ENCODE results near the gene MSX2. TPM values are rescaled to one million over a fixed set of nuclear protein-coding genes. Genes with fewer than 3 reads are reported as not detected.

MSX2 gene
- total and polyA plus RNA-seq, 2 donors (not counting 1 experiment from before 2014, with no cell fraction given), result not detected

GRCh38 chr5:174764309-174764708 lies 39.9 kb downstream of the MSX2 start:
- ATAC-seq (ENCODE audit: low read depth) (no peak), DNase-seq (no peak)
- Histone ChIP-seq H3K9ac (ENCODE audit: low read length) (no peak overlapping the region), H4K20me1 (ENCODE audit: control insufficient read depth, insufficient read depth, low read length, poor library complexity, severe bottlenecking) (no peaks in the 10 kb centered on the region), H3K9me3 (ENCODE audit: control extremely low read depth in 1 of 3, control insufficient read depth in 2 of 3, insufficient read depth in 1 of 3, low read length in 2 of 3) (peaks cover 0 to 14% (median 0%) of the 10 kb centered on the region in 3 donors), H2AFZ (ENCODE audit: insufficient read depth, low read depth, low read length, poor library complexity, severe bottlenecking) (no peak overlapping the region), H3K4me1 (ENCODE audit: control insufficient read depth in 2 of 2, insufficient read depth in 2 of 2, low read length in 2 of 2) (no peaks in the 10 kb centered on the region), H3K4me3 (ENCODE audit: control extremely low read depth in 1 of 5, extremely low read depth in 1 of 5, insufficient read depth in 1 of 5, low read depth in 2 of 5, low read length in 4 of 5) (no peak overlapping the region), H3K27me3 (replicated peaks in 1 of 4; ENCODE audit: control extremely low read depth in 1 of 4, control insufficient read depth in 3 of 4, insufficient read depth in 4 of 4, low read length in 3 of 4) (no peaks in the 10 kb centered on the region), H3K4me2 (replicated peaks; ENCODE audit: low read depth, low read length, poor library complexity, severe bottlenecking) (no peak overlapping the region), H3K27ac (ENCODE audit: low read length in 2 of 2) (no peak overlapping the region), H3K36me3 (replicated peaks in 1 of 2; ENCODE audit: control extremely low read depth in 1 of 2, control insufficient read depth in 1 of 2, extremely low read depth in 1 of 2, insufficient read depth in 2 of 2, low read length in 1 of 2) (no peaks in the 10 kb centered on the region), H3K79me2 (ENCODE audit: control insufficient read depth, insufficient read depth, low read length) (no peaks in the 10 kb centered on the region)
- Mint-ChIP-seq H3K4me3 (no peak overlapping the region), H3K27ac (no peak overlapping the region), H3K27me3 (no peaks in the 10 kb centered on the region), H3K4me1 (no peaks in the 10 kb centered on the region), H3K9me3 (ENCODE audit: insufficient read depth) (no peaks in the 10 kb centered on the region)
- intact Hi-C loops (cut with micrococcal nuclease), result no loop called here
- ChIA-PET CTCF (no interaction called here), POLR2A (no interaction called here)
- TF ChIP-seq EZH2 (IDR thresholded peaks at IDR 0.05; ENCODE audit: borderline replicate concordance, insufficient read depth, low read depth, low read length, poor library complexity, severe bottlenecking) (no peak), CTCF (IDR thresholded peaks at IDR 0.05) (no peak)
- 87% methylated on average over 7 of the region's 10 CpGs for WGBS (ENCODE audit: insufficient coverage)

- Histone ChIP-seq H3K27ac (ENCODE audit: low read length in 2 of 2) (no peak overlapping the region), H2AFZ (ENCODE audit: insufficient read depth, low read depth, low read length, poor library complexity, severe bottlenecking) (no peak overlapping the region), H3K9me3 (ENCODE audit: control extremely low read depth in 1 of 3, control insufficient read depth in 2 of 3, insufficient read depth in 1 of 3, low read length in 2 of 3) (peaks cover 0 to 14% (median 0%) of the 10 kb centered on the region in 3 donors), H3K9ac (ENCODE audit: low read length) (no peak overlapping the region), H3K4me2 (replicated peaks; ENCODE audit: low read depth, low read length, poor library complexity, severe bottlenecking) (no peak overlapping the region), H3K4me1 (ENCODE audit: control insufficient read depth in 2 of 2, insufficient read depth in 2 of 2, low read length in 2 of 2) (no peaks in the 10 kb centered on the region), H3K27me3 (replicated peaks in 1 of 4; ENCODE audit: control extremely low read depth in 1 of 4, control insufficient read depth in 3 of 4, insufficient read depth in 4 of 4, low read length in 3 of 4) (no peaks in the 10 kb centered on the region), H4K20me1 (ENCODE audit: control insufficient read depth, insufficient read depth, low read length, poor library complexity, severe bottlenecking) (no peaks in the 10 kb centered on the region), H3K79me2 (ENCODE audit: control insufficient read depth, insufficient read depth, low read length) (no peaks in the 10 kb centered on the region), H3K36me3 (replicated peaks in 1 of 2; ENCODE audit: control extremely low read depth in 1 of 2, control insufficient read depth in 1 of 2, extremely low read depth in 1 of 2, insufficient read depth in 2 of 2, low read length in 1 of 2) (no peaks in the 10 kb centered on the region), H3K4me3 (ENCODE audit: control extremely low read depth in 1 of 5, extremely low read depth in 1 of 5, insufficient read depth in 1 of 5, low read depth in 2 of 5, low read length in 4 of 5) (no peak overlapping the region)
- Mint-ChIP-seq H3K4me1 (no peaks in the 10 kb centered on the region), H3K27ac (no peak overlapping the region), H3K4me3 (no peak overlapping the region), H3K9me3 (ENCODE audit: insufficient read depth) (no peaks in the 10 kb centered on the region), H3K27me3 (no peaks in the 10 kb centered on the region)
- ATAC-seq (ENCODE audit: low read depth) (no peak), DNase-seq (no peak)
- intact Hi-C loops (cut with micrococcal nuclease), result no loop called here
- ChIA-PET POLR2A (no interaction called here), CTCF (no interaction called here)
- TF ChIP-seq EZH2 (IDR thresholded peaks at IDR 0.05; ENCODE audit: borderline replicate concordance, insufficient read depth, low read depth, low read length, poor library complexity, severe bottlenecking) (no peak), CTCF (IDR thresholded peaks at IDR 0.05) (no peak)
- WGBS (ENCODE audit: insufficient coverage), result 88% methylated on average over 16 of the region's 18 CpGs
Measured at GRCh38 chr5:174765540-174765939, 41.2 kb downstream of the MSX2 start.
